Neural progenitor cell (in vitro differentiated cells): ENCODE results near the gene AP5Z1.

ENCODE experiments used
- EZH2 ChIP-seq: fragments of 200-600 bp; sonication (generic); IDR thresholded peaks from 2 replicates; pipeline ENCODE4 v1.6.1; 2017; ENCODE audit warnings: antibody characterized with exemption, mild to moderate bottlenecking, moderate library complexity
- EZH2phosphoT487 ChIP-seq: fragments of 200-600 bp; sonication (generic); IDR thresholded peaks from 2 replicates; pipeline ENCODE4 v1.6.1; 2017; ENCODE audit warnings: antibody characterized with exemption
- TF ChIP-seq, protein P1 (sequence below): fragments of 200-600 bp; sonication (generic); IDR thresholded peaks from 2 replicates; pipeline ENCODE4 v1.5.1; 2017; ENCODE audit warnings: antibody characterized with exemption, mild to moderate bottlenecking

DNA sequence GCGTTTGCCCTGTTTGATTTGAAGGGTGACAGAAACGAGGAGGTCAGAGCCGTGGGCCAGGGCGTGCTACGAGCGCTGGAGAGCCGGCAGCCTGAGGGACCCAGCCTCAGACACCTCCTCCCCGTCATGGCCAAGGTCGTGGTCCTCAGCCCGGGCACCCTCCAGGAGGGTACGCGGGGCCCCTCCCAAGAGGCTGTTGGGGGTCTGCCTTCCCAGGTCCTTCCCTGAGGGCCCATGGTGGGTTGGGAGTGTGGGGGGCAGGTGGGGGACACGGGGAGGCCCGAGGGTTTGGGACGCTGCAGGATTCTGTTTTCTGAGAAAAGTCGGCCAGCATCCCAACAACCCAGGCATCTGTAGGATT lies 7.8 kb downstream of the AP5Z1 start:
- TF ChIP-seq, protein P1, sequence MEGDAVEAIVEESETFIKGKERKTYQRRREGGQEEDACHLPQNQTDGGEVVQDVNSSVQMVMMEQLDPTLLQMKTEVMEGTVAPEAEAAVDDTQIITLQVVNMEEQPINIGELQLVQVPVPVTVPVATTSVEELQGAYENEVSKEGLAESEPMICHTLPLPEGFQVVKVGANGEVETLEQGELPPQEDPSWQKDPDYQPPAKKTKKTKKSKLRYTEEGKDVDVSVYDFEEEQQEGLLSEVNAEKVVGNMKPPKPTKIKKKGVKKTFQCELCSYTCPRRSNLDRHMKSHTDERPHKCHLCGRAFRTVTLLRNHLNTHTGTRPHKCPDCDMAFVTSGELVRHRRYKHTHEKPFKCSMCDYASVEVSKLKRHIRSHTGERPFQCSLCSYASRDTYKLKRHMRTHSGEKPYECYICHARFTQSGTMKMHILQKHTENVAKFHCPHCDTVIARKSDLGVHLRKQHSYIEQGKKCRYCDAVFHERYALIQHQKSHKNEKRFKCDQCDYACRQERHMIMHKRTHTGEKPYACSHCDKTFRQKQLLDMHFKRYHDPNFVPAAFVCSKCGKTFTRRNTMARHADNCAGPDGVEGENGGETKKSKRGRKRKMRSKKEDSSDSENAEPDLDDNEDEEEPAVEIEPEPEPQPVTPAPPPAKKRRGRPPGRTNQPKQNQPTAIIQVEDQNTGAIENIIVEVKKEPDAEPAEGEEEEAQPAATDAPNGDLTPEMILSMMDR = no peak
- no peak for TF ChIP-seq EZH2
- no peak for TF ChIP-seq EZH2phosphoT487
